K562 (cell line): ENCODE data around the gene FOXL2NB. TPM values are rescaled to one million over a fixed set of nuclear protein-coding genes. Genes with fewer than 3 reads are reported as not detected.

ENCODE experiments used
- ADNP ChIP-seq: fragments of 200-800 bp; sonication (Bioruptor generic); IDR thresholded peaks from 2 replicates; pipeline ENCODE4 v1.6.1; 2016; ENCODE audit warnings: missing genetic modification characterization, missing compliant biosample characterization
- CCNT2 ChIP-seq: IDR thresholded peaks from 2 replicates; pipeline ENCODE4 v1.6.1; 2011; ENCODE audit warnings: borderline replicate concordance, low read depth, mild to moderate bottlenecking, moderate library complexity, mixed read lengths, low read length; ENCODE audit not compliant: insufficient read length; ENCODE audit errors: extremely low read depth
- CREB1 ChIP-seq, 2 experiments: sonication (generic) in 1 of 2; formaldehyde crosslinking in 1 of 2; IDR thresholded peaks; 2 replicates each; pipeline versions ENCODE4 v1.6.1 to v1.8.0; 2012 to 2022; ENCODE audit warnings: inconsistent platforms in 1 of 2, mild to moderate bottlenecking in 1 of 2, missing genetic modification reagents in 1 of 2, moderate library complexity in 1 of 2
- E2F5 ChIP-seq: sonication (generic); formaldehyde crosslinking; IDR thresholded peaks from 2 replicates; pipeline ENCODE4 v1.8.0; 2022; ENCODE audit warnings: mild to moderate bottlenecking, missing genetic modification reagents
- LEF1 ChIP-seq: fragments of 450-650 bp; IDR thresholded peaks from 2 replicates; pipeline ENCODE4 v1.6.1; 2016; ENCODE audit warnings: mild to moderate bottlenecking
- NCOA2 ChIP-seq, 2 experiments: fragments of 450-650 bp; IDR thresholded peaks; 2 replicates each; pipeline ENCODE4 v1.6.1; 2018; ENCODE audit warnings: mild to moderate bottlenecking in 2 of 2, moderate library complexity in 1 of 2; ENCODE audit not compliant: partially characterized antibody in 2 of 2
- NCOA6 ChIP-seq: fragments of 450-650 bp; IDR thresholded peaks from 2 replicates; pipeline ENCODE4 v1.6.1; 2017; ENCODE audit warnings: mild to moderate bottlenecking
- RBFOX2 ChIP-seq: fragments of 200-400 bp; formaldehyde crosslinking; IDR thresholded peaks from 2 replicates; pipeline ENCODE4 v1.6.1; 2017; ENCODE audit warnings: low read depth, mild to moderate bottlenecking, low read length, moderate library complexity
- RCOR1 ChIP-seq, 2 experiments: IDR thresholded peaks; 2 replicates each; pipeline ENCODE4 v1.6.1; 2012; ENCODE audit warnings: low read depth in 2 of 2, low read length in 2 of 2, borderline replicate concordance in 1 of 2, improper control_type of control experiment in 1 of 2
- SAP30 ChIP-seq: fragments of 200-600 bp; sonication (generic); IDR thresholded peaks from 2 replicates; pipeline ENCODE4 v1.6.1; 2012; ENCODE audit warnings: borderline replicate concordance, low read depth, mild to moderate bottlenecking, moderate library complexity, low read length, control low read depth, inconsistent platforms; ENCODE audit not compliant: insufficient read depth, poor library complexity, severe bottlenecking
- SMAD1 ChIP-seq: fragments of 150-350 bp; IDR thresholded peaks from 2 replicates; pipeline ENCODE4 v1.6.1; 2014; ENCODE audit warnings: low read length, low read depth; ENCODE audit not compliant: partially characterized antibody
- TFAM ChIP-seq: fragments of 250-450 bp; sonication (Bioruptor Pico); conservative IDR thresholded peaks from 2 replicates; pipeline ENCODE4 v1.5.0; 2021; ENCODE audit warnings: mild to moderate bottlenecking, moderate library complexity
- YY1 ChIP-seq, 3 experiments: IDR thresholded peaks; 2 replicates each; pipeline ENCODE4 v1.6.1; 2011; ENCODE audit warnings: low read length in 2 of 3, mild to moderate bottlenecking in 2 of 3, moderate library complexity in 2 of 3, borderline replicate concordance in 1 of 3, control low read depth in 1 of 3, low read depth in 1 of 3; ENCODE audit not compliant: insufficient read depth in 3 of 3, insufficient replicate concordance in 2 of 3, control insufficient read depth in 1 of 3, insufficient read length in 1 of 3; ENCODE audit errors: extremely low read depth in 1 of 3
- ZBTB11 ChIP-seq, 3 experiments: fragments of 200-800 bp in 1 of 3; fragments of 250-450 bp in 1 of 3; fragments of 450-650 bp in 1 of 3; sonication (Bioruptor Pico) in 1 of 3; sonication (Bioruptor generic) in 1 of 3; formaldehyde crosslinking in 1 of 3; IDR thresholded peaks; 2 replicates each; pipeline versions ENCODE4 v1.6.1 to v1.8.0; 2016 to 2022; ENCODE audit warnings: mild to moderate bottlenecking in 2 of 3, missing genetic modification characterization in 2 of 3, missing compliant biosample characterization in 1 of 3, moderate library complexity in 1 of 3
- polyA plus RNA-seq, 8 experiments: library from polyadenylated mRNA; depleted of rRNA in 4 of 8; stranded (reverse) in 5 of 8; unstranded in 3 of 8; fragments of >200 nt; fragmentation: Nextera tagmentation in 2 of 8; fragmentation: Illumina TruSeq in 1 of 8; extraction: Ambion mirVana in 2 of 8; extraction: Trizol in 1 of 8; gene quantifications; 2 replicates each; pipeline versions ENCODE4 v1.2.1 to v1.2.3, GENCODE V29; 2011 to 2014; ENCODE audit warnings: inconsistent platforms in 1 of 8, missing spikeins in 1 of 8
- total RNA-seq, 7 experiments: library from RNA; depleted of rRNA in 6 of 7; stranded (reverse); fragments of >200 nt in 6 of 7; fragmentation: Illumina TruSeq in 2 of 7; extraction: Trizol in 2 of 7; gene quantifications; 2 replicates each; pipeline versions ENCODE4 v1.2.1 to v1.2.3, GENCODE V29; 2011 to 2021; ENCODE audit warnings: low replicate concordance in 1 of 7
- TF ChIP-seq, protein P1 (sequence below): sonication (generic); formaldehyde crosslinking; IDR thresholded peaks from 2 replicates; pipeline ENCODE4 v1.4.0; 2020; ENCODE audit warnings: mild to moderate bottlenecking, missing genetic modification reagents
- TF ChIP-seq, protein P2 (sequence below): fragments of 250-450 bp; sonication (Bioruptor Pico); IDR thresholded peaks from 2 replicates; pipeline ENCODE4 v1.4.0; 2020

FOXL2NB gene
- total and polyA plus RNA-seq, 9 of the 15 experiments (the other 6 are each of a cell fraction or from before 2014, with no cell fraction given), result 0.71 to 17.4 (median 9.0) TPM

- peak; percentile 21 for TF ChIP-seq CCNT2
- TF ChIP-seq, protein P1, sequence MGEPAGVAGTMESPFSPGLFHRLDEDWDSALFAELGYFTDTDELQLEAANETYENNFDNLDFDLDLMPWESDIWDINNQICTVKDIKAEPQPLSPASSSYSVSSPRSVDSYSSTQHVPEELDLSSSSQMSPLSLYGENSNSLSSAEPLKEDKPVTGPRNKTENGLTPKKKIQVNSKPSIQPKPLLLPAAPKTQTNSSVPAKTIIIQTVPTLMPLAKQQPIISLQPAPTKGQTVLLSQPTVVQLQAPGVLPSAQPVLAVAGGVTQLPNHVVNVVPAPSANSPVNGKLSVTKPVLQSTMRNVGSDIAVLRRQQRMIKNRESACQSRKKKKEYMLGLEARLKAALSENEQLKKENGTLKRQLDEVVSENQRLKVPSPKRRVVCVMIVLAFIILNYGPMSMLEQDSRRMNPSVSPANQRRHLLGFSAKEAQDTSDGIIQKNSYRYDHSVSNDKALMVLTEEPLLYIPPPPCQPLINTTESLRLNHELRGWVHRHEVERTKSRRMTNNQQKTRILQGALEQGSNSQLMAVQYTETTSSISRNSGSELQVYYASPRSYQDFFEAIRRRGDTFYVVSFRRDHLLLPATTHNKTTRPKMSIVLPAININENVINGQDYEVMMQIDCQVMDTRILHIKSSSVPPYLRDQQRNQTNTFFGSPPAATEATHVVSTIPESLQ (CRISPR knock-in tag), result peak; percentile 21; the same call in 1 of the 2 replicates
- peak; percentile 90 for TF ChIP-seq RBFOX2
- TF ChIP-seq NCOA2 (IDR thresholded peaks at IDR 0.05; ENCODE audit: partially characterized antibody in 2 of 2), result no peak
- peak; percentile 37 for TF ChIP-seq SAP30
- TF ChIP-seq ZBTB11 (CRISPR knock-in tag; IDR thresholded peaks at IDR 0.05), result no peak
- peak in 1 of 2 experiments; percentile 30; a peak in 1 of 4 replicates for TF ChIP-seq RCOR1 (IDR thresholded peaks at IDR 0.05; ENCODE audit: borderline replicate concordance in 1 of 2, low read depth in 2 of 2, low read length in 2 of 2)
- TF ChIP-seq CREB1 (IDR thresholded peaks at IDR 0.05), result 0 out of 2 replicates have a peak, but pooled peaks have one; percentile 13
- no peak for TF ChIP-seq CREB1 (CRISPR knock-in tag; IDR thresholded peaks at IDR 0.05)
- TF ChIP-seq NCOA6, result no peak
- TF ChIP-seq, protein P2, sequence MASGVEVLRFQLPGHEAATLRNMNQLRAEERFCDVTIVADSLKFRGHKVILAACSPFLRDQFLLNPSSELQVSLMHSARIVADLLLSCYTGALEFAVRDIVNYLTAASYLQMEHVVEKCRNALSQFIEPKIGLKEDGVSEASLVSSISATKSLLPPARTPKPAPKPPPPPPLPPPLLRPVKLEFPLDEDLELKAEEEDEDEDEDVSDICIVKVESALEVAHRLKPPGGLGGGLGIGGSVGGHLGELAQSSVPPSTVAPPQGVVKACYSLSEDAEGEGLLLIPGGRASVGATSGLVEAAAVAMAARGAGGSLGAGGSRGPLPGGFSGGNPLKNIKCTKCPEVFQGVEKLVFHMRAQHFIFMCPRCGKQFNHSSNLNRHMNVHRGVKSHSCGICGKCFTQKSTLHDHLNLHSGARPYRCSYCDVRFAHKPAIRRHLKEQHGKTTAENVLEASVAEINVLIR (CRISPR knock-in tag), result no peak
- TF ChIP-seq SMAD1, result peak; percentile 50
- TF ChIP-seq ADNP (tag), result no peak
- no peak for TF ChIP-seq TFAM (CRISPR knock-in tag)
- no peak for TF ChIP-seq LEF1
- TF ChIP-seq E2F5, result no peak
- TF ChIP-seq YY1 (IDR thresholded peaks at IDR 0.05; ENCODE audit: borderline replicate concordance in 1 of 3, control insufficient read depth in 1 of 3, extremely low read depth in 1 of 3, insufficient read depth in 3 of 3, insufficient read length in 1 of 3, insufficient replicate concordance in 2 of 3, low read depth in 1 of 3, low read length in 2 of 3), result peak in 2 of 3 experiments; percentile 31 to 65
Observed at GRCh38 chr3:138946663-138947494, at the start of gene FOXL2NB, which contains the start of gene FOXL2 (continued).
